ENCODE measurements around the gene TRAK2.
"Not testable (repeated sequence)": the region's sequence is repeated elsewhere in the genome, so short reads cannot be mapped to it uniquely, and the experiment has no call there.

Gene TRAK2

DNA sequence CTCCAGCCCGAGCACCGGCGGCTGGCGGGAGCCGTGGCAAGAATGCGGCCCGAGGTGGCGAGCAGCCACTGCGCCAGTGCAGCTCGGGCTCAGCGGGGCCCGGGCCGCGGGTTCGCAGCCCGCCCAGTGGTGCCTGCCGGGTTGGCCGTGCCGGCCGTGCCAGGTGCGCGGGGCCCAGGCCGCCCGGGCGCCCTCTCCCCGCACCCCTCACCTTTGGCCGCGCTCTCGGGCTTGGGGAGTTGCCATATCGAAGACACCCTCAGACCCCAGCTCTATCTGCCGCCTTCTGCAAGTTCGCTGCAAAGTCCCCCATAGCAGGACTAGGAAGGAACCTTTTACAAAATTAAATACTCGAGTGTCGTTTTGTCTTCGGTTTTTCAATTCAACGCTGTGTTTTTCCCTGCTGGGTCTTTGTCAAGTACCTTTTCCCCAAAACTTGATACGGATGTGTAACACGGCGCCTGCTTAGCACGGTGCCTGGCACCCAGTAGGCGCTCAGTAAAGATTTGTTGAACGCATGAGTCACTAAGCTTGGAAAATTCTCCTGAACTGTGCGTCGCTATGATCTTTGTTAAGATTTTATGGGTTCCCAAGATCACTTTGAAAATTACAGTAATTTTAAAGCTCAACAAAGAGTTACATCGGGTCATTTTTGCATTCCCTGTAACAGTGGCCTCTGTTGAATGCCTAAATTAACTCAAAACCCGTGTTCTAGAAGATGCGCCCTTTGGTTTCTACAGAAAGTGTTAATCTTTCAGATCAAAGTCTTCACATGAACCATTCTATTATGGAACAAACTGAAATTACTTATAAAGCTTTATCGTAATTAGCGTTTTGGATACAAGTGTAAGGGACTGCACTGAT is 1.0 kb upstream of the TRAK2 start:
- DNase-seq (ENCODE audit: low read depth, low spot score), result no peak
- H3K27ac ChIP-seq, result peak overlapping the region; percentile 63

GRCh38 chr2:201450954-201451291 is 335 bp downstream of the TRAK2 start:
- DNase-seq (ENCODE audit: low read depth, low spot score), result no peak
- peak overlapping the region; percentile 63 for H3K27ac ChIP-seq

DNA sequence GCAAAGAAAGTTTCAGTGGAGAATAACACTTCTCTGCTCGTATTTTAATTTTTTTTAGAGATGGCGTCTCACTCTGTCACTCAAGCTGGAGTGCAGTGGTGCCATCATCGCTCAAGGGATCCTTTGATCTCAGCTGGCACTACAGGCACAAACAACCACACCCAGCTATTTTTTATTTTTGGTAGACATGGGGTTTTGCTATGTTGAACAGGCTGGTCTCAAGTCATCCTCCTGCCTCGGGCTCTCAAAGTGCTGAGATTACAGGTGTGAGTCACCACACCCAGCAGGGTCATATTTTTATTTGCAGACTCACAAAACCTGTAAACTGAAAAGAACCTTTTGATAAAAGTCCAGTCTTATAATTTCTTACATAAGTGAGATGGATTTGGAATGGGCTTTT is 2.6 kb downstream of the TRAK2 start:
- DNase-seq (ENCODE audit: low read depth, low spot score), result no peak
- peak overlapping the region; percentile 17 for H3K27ac ChIP-seq

DNA sequence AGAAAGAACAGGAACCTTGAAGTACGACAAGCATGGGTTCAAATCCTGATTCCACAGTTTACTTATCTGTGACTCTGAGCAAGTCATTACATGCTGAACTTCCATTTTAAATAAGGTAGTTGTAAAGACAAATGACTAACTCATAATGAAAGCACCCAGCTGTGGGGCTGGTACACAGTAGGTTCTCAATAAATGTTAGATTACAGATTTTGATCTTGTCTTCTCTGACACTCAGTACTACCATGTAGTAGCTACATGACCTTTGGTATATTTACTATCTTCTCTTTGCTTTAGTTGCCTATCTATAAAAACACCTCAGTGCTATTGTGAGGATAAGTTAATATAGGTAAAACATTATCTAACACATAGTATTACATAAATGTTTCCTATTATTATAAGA is 3.2 kb downstream of the TRAK2 start:
- no peak overlapping the region for H3K27ac ChIP-seq
- no peak for DNase-seq (ENCODE audit: low read depth, low spot score)

- no peak overlapping the region for H3K27ac ChIP-seq
- DNase-seq (ENCODE audit: low read depth, low spot score), result no peak
Observed at GRCh38 chr2:201447086-201447485, 4.2 kb downstream of the TRAK2 start.

DNA sequence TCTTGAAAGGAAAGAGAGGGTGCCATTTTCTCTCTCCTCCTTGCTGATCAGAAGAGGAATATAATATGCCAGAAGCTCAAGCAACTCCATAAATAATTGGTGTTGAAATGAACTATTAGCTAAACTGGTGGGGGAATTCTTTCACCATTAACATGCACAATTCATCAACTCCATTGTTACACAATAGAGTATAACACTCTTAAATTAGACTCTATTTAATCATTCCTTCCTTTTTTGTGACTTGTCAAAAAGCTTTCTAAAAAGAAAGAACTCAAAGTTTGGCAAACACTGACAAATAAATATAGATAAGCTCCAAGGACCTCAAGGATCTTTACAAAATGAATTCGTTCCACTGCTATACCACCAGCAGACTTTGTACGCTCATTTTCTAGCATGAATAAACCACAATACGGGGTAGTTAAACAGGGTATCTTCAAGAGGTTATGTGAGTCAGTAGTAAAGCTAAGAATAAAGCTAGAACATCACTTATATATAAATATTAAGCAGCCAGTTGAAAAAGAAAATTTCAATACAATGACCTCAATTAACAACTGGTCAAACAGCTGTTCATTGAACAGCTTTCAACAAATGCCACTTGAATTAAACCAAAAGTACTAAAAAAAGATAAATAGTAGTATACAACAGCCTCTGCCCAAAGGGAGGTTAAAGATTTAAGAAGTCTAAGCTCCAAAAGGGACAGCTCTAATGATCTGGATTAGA is 6.4 kb downstream of the TRAK2 start:
- H3K27ac ChIP-seq, result no peak overlapping the region
- DNase-seq (ENCODE audit: low read depth, low spot score), result no peak

DNA sequence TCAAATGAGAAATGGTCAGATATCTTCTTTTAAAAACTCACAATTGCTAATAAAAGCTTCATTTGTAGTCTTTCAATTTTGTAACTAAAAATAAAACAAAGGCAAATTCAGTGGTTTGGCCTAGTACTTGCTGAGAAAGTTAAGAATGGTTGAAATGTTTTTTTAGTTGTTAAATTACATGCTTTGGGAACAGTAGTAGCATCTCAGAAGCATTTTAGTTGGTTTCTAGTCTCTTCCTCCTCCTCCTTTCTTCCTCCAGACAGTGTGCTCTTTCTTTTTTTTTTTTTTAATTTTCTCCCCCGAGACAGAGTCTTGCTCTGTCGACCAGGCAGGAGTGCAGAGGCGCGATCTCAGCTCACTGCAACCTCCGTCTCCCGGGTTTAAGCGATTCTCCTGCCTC is 9.8 kb downstream of the TRAK2 start:
- no peak overlapping the region for H3K27ac ChIP-seq
- DNase-seq (ENCODE audit: low read depth, low spot score), result no peak

DNA sequence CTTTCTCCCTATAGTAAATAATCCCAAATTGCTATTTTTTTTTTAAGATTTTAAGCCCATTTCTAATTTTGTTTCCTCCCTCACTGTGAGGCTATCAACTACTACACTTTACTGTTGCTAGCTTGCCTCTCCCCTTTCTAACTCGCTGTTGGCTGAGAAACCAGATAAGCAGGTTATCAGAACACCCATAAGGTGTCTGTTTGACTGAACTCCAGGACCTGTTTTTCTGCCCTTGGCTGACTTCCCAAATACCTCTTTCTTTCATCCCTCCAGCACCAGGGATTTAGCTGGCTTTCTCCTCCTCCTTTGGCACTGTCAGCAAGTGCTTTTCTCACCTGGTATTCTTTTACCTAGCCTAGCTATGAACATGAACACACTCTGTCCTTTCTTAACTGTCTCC is 11.1 kb downstream of the TRAK2 start:
- DNase-seq (ENCODE audit: low read depth, low spot score), result no peak
- no peak overlapping the region for H3K27ac ChIP-seq

DNA sequence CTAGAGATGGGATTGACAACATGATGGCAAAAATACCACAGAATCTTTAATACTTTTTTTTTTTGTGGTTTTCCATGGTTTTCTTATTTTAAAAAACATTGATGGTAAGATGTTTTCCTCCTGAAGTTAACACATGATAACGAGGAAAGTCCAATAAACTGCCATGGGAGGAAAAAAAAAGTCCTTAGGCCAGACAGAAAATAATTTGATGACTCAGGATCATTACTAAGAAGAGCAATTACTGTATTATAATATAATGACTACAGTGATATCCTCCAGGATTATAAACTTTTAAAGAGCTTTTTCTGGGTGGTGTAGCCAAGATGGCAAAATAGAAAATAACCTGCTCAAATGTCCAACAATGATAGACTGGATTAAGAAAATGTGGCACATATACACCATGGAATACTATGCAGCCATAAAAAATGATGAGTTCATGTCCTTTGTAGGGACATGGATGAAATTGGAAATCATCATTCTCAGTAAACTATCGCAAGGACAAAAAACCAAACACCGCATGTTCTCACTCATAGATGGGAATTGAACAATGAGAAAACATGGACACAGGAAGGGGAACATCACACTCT is 11.8 kb downstream of the TRAK2 start:
- not testable (repeated sequence) for H3K27ac ChIP-seq; DNase-seq (ENCODE audit: low read depth, low spot score)

DNA sequence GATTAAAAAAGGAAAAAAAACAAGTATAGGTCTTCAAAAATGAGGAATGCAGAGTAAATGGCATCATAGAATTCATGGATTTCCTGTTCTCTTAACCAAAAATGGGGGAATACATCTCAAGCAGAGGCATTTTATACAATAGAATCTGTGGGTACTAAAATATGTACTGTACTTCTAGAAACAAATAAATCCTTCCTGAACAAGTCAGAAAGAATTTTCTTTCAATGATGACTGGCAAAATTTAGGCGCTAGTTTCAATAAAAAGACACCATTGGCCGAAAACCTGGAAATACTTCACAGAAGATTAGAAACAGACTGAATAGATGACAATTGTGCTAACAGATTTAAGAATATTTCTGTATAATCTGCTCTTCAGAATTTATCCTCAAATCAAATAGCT is 15.1 kb downstream of the TRAK2 start:
- no peak overlapping the region for H3K27ac ChIP-seq
- DNase-seq (ENCODE audit: low read depth, low spot score), result no peak

- H3K27ac ChIP-seq, result peak overlapping the region; percentile 79
- no peak for DNase-seq (ENCODE audit: low read depth, low spot score)
Observed at GRCh38 chr2:201433394-201433995, 17.8 kb downstream of the TRAK2 start.

GRCh38 chr2:201432621-201433393 is 18.5 kb downstream of the TRAK2 start:
- DNase-seq (ENCODE audit: low read depth, low spot score), result no peak
- peak overlapping the region; percentile 79 for H3K27ac ChIP-seq

- no peak for DNase-seq (ENCODE audit: low read depth, low spot score)
- peak overlapping the region; percentile 79 for H3K27ac ChIP-seq
Observed at GRCh38 chr2:201432038-201432620, 19.1 kb downstream of the TRAK2 start.

DNA sequence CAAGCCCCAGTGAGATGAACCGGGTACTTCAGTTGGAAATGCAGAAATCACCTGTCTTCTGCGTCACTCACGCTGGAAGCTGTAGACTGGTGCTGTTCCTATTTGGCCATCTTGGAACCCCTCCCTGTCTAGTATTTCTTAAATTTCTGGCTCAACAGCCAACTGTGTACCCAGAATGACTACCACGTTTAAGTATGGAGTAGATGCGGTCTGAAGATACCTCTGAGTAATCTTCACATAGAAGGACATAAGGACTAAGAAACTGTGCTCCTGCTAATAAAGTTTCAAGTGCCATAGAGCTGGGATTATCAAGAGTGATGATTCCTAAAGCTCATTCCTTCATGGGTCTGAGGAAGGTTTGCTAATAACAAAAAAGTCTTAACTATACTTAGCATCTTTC is 20.4 kb downstream of the TRAK2 start:
- H3K27ac ChIP-seq, result no peak overlapping the region
- no peak for DNase-seq (ENCODE audit: low read depth, low spot score)

GRCh38 chr2:201430322-201430721 is 20.9 kb downstream of the TRAK2 start:
- not testable (repeated sequence) for H3K27ac ChIP-seq; DNase-seq (ENCODE audit: low read depth, low spot score)

DNA sequence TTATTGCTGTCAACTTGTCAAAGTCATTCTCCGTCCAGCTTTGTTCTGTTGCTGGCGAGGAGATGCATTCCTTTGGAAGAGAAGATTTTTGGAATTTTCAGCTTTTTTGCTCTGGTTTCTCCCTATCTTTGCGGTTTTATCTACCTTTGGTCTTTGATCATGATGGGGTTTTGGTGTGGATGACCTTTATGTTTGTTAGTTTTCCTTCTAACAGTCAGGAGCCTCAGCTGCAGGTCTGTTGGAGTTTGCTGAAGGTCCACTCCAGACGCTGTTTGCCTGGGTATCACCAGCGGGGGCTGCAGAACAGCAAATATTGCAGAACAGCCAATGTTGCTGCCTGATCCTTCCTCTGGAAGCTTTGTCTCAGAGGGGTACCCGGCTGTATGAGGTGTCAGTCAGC is 21.4 kb downstream of the TRAK2 start:
- not testable (repeated sequence) for DNase-seq (ENCODE audit: low read depth, low spot score); H3K27ac ChIP-seq

DNA sequence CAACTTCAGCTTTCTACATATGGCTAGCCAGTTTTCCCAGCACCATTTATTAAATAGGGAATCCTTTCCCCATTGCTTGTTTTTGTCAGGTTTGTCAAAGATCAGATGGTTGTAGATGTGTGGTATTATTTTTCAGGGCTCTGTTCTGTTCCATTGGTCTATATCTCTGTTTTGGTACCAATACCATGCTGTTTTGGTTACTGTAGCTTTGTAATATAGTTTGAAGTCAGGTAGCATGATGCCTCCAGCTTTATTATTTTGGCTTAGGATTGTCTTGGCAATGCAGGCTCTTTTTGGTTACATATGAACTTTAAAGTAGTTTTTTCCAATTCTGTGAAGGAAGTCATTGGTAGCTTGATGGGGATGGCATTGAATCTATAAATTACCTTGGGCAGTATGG is 22.9 kb downstream of the TRAK2 start:
- H3K27ac ChIP-seq; DNase-seq (ENCODE audit: low read depth, low spot score): not testable (repeated sequence)

GRCh38 chr2:201425952-201426351 is 25.3 kb downstream of the TRAK2 start:
- H3K27ac ChIP-seq, result no peak overlapping the region
- no peak for DNase-seq (ENCODE audit: low read depth, low spot score)

DNA sequence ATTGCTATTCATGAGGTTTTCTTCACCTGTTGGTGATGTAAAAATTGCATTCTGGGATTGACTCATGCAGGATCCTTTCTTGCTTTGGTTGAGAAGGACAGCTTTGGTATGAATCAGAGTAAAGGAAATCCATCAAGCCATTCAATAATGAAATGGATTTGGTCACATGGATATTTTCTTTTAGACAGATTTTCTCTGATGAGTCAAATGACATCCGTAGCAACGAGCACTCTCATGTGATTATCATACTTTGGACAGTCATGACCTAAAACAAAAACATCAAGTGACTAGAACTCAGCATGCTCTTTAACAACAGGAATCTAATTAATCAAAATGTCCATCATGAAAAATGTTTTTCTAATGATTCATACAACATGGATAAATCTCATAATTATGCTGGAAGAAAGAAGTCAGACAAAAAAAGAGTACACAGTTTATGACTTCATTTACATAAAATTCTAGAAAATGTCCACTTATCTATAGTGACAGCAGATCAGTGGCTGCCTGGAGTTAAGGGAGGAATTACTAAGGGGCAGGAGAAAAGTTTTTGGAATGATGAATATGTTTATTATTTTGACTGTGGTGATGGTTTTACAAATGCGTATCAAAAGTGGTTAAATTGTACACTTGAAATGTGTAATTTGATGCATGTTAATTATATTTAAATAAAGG is 30.7 kb downstream of the TRAK2 start:
- DNase-seq (ENCODE audit: low read depth, low spot score), result peak; percentile 77
- peak overlapping the region; percentile 60 for H3K27ac ChIP-seq
